ENCODE results near the gene ADCY3.

Gene ADCY3

DNA sequence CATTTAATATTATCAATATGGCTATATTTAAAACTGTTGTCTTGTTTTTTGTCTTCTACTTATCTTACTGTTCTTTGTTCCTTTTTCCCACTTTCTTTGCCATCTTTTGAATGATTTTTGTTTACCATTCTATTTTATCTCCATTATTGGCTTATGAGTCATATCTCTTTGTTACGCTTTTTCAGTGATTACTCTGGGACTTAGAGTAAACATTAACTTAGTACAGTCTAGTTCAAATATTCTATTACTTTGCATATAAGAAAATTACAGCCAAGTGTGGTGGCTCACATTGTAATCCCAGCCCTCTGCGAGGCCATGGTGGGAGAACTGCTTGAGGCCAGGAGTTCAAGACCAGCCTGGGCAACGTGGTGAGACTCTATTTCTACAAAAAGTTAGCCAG is 26.1 kb downstream of the ADCY3 start:
- H3K36me3 ChIP-seq (ENCODE audit: control insufficient read depth, insufficient read depth, low read length) = no peaks in the 10 kb centered on the region
- H3K4me3 ChIP-seq (ENCODE audit: insufficient read depth, low read depth, low read length, poor library complexity, severe bottlenecking) = no peak overlapping the region
- H3K9me3 ChIP-seq (ENCODE audit: control insufficient read depth, low read length) = peaks cover 6% of the 10 kb centered on the region
- no peak for DNase-seq
- H3K27me3 ChIP-seq (replicated peaks; ENCODE audit: control insufficient read depth, insufficient read depth, low read length, poor library complexity, severe bottlenecking) = no peaks in the 10 kb centered on the region
- no peaks in the 10 kb centered on the region for H3K4me1 ChIP-seq (ENCODE audit: control insufficient read depth, insufficient read depth, low read length, poor library complexity, severe bottlenecking)
- H3K27ac ChIP-seq (ENCODE audit: insufficient read depth, low read length, poor library complexity, severe bottlenecking) = no peak overlapping the region

DNA sequence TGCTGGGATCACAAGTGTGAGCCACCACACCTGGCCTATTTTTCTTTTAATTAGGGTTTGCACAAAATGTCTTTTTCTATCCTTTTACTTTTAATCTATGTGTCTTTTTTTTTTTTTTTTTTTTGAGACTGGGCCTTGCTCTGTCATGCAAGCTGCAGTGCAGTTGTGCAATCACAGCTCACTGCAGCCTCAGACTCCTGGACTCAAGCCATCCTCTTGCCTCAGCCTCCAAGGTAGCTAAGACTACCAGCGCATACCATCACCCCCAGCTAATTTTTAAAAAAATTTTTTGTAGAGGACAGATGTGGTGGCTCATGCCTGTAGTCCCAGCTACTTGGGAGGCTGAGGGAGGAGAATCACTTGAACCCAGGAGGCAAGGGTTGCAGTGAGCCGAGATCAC is 27.1 kb downstream of the ADCY3 start:
- Histone ChIP-seq H3K4me1 (ENCODE audit: control insufficient read depth, insufficient read depth, low read length, poor library complexity, severe bottlenecking) (no peaks in the 10 kb centered on the region), H3K27ac (ENCODE audit: insufficient read depth, low read length, poor library complexity, severe bottlenecking) (no peak overlapping the region), H3K27me3 (replicated peaks; ENCODE audit: control insufficient read depth, insufficient read depth, low read length, poor library complexity, severe bottlenecking) (no peaks in the 10 kb centered on the region), H3K4me3 (ENCODE audit: insufficient read depth, low read depth, low read length, poor library complexity, severe bottlenecking) (no peak overlapping the region), H3K9me3 (ENCODE audit: control insufficient read depth, low read length) (peaks cover 6% of the 10 kb centered on the region), H3K36me3 (ENCODE audit: control insufficient read depth, insufficient read depth, low read length) (no peaks in the 10 kb centered on the region)
- no peak for DNase-seq

DNA sequence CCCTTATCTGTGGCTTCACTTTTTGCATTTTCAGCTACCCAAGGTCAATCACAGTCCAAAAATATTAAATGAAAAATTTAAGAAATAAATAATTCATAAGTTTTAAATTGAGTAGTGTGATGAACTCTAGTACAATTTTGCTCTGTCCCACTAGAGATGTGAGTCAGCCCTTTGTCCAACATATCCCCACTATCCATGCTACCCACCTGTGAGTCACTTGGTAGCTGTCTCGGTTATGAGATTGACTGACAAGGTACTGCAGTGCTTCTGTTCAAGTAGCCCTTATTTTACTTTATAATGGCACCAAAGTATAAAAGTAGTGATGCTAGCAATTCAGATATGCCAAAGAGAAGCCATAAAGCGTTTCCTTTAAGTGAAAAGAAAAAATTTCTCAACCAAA is 28.8 kb downstream of the ADCY3 start:
- Histone ChIP-seq H3K9me3 (ENCODE audit: control insufficient read depth, low read length) (peaks cover 6% of the 10 kb centered on the region), H3K36me3 (ENCODE audit: control insufficient read depth, insufficient read depth, low read length) (no peaks in the 10 kb centered on the region), H3K4me3 (ENCODE audit: insufficient read depth, low read depth, low read length, poor library complexity, severe bottlenecking) (no peak overlapping the region), H3K4me1 (ENCODE audit: control insufficient read depth, insufficient read depth, low read length, poor library complexity, severe bottlenecking) (no peaks in the 10 kb centered on the region), H3K27me3 (replicated peaks; ENCODE audit: control insufficient read depth, insufficient read depth, low read length, poor library complexity, severe bottlenecking) (no peaks in the 10 kb centered on the region), H3K27ac (ENCODE audit: insufficient read depth, low read length, poor library complexity, severe bottlenecking) (no peak overlapping the region)
- no peak for DNase-seq

DNA sequence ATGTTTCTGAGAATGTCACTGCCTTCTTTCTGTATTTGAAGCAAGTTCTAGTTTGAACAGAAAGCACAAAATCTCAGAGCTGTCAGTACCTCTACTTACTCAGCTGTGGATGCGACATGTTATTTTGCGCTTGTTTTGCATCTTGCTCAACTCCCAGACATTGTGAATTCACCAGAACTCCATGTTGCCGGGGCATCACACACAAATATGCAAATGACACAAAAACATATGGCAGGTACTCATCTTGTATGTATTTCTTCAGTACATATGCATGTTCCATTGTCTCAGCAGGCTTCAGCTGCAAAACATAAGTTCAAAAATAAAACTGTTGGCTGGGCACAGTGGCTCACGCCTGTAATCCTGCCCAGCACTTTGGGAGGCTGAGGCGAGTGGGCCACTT is 30.8 kb downstream of the ADCY3 start:
- no peaks in the 10 kb centered on the region for H3K4me1 ChIP-seq (ENCODE audit: control insufficient read depth, insufficient read depth, low read length, poor library complexity, severe bottlenecking)
- H3K27me3 ChIP-seq (replicated peaks; ENCODE audit: control insufficient read depth, insufficient read depth, low read length, poor library complexity, severe bottlenecking) = no peaks in the 10 kb centered on the region
- no peaks in the 10 kb centered on the region for H3K36me3 ChIP-seq (ENCODE audit: control insufficient read depth, insufficient read depth, low read length)
- DNase-seq = no peak
- no peak overlapping the region for H3K4me3 ChIP-seq (ENCODE audit: insufficient read depth, low read depth, low read length, poor library complexity, severe bottlenecking)
- H3K9me3 ChIP-seq (ENCODE audit: control insufficient read depth, low read length) = no peaks in the 10 kb centered on the region
- no peak overlapping the region for H3K27ac ChIP-seq (ENCODE audit: insufficient read depth, low read length, poor library complexity, severe bottlenecking)

DNA sequence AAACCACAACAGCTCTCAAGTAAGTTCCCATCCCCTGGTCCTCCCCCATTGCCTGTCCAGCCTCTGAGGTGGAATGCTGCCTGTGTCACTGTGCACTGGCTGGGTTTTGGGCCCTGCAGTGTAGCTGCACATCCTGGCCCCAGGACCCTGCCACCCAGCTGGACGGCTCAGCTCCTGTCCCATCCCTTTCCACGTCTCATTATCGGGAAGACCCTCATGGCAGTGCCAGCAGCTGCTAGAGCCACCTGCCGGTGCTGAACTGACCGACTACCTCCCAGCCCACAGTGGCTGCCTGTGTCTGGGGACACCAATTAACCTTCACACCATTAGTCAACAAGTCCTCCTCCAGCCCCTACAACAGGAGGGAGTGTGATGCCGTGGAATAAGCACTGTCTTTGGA is 31.9 kb downstream of the ADCY3 start:
- Histone ChIP-seq H3K36me3 (ENCODE audit: control insufficient read depth, insufficient read depth, low read length) (no peaks in the 10 kb centered on the region), H3K4me1 (ENCODE audit: control insufficient read depth, insufficient read depth, low read length, poor library complexity, severe bottlenecking) (no peaks in the 10 kb centered on the region), H3K27me3 (replicated peaks; ENCODE audit: control insufficient read depth, insufficient read depth, low read length, poor library complexity, severe bottlenecking) (no peaks in the 10 kb centered on the region), H3K27ac (ENCODE audit: insufficient read depth, low read length, poor library complexity, severe bottlenecking) (no peak overlapping the region), H3K4me3 (ENCODE audit: insufficient read depth, low read depth, low read length, poor library complexity, severe bottlenecking) (no peak overlapping the region), H3K9me3 (ENCODE audit: control insufficient read depth, low read length) (no peaks in the 10 kb centered on the region)
- DNase-seq = no peak

DNA sequence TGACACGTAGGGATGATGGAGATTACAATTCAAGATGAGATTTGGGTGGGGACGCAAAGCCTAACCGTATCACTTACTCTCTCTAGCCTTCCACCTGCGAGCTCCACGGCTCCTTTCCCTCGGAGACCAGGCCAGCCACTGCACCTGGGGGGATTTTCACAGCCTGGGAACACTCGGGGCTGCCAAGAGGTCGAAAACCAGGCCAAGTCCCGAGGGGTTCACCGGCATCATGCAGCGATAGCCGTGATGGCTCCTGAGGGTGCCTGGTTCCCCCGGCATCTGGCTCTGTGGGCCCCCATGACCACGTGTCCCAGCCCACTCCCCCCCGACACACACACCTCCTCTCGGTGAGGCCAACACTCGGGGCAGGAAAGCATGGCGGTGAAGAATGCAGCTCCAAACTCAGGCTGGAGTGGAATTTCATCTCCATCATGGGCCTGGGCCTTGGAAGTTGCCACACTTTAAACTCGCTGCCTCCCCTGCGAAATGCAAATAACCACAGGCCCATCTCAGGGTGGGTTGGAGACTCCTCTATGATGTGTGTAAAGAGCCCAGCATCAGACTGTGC is 32.6 kb downstream of the ADCY3 start:
- H3K4me3 ChIP-seq (ENCODE audit: insufficient read depth, low read depth, low read length, poor library complexity, severe bottlenecking) = no peak overlapping the region
- no peak for DNase-seq
- H3K36me3 ChIP-seq (ENCODE audit: control insufficient read depth, insufficient read depth, low read length) = no peaks in the 10 kb centered on the region
- H3K27ac ChIP-seq (ENCODE audit: insufficient read depth, low read length, poor library complexity, severe bottlenecking) = no peak overlapping the region
- H3K4me1 ChIP-seq (ENCODE audit: control insufficient read depth, insufficient read depth, low read length, poor library complexity, severe bottlenecking) = no peaks in the 10 kb centered on the region
- H3K9me3 ChIP-seq (ENCODE audit: control insufficient read depth, low read length) = no peaks in the 10 kb centered on the region
- H3K27me3 ChIP-seq (replicated peaks; ENCODE audit: control insufficient read depth, insufficient read depth, low read length, poor library complexity, severe bottlenecking) = no peaks in the 10 kb centered on the region

DNA sequence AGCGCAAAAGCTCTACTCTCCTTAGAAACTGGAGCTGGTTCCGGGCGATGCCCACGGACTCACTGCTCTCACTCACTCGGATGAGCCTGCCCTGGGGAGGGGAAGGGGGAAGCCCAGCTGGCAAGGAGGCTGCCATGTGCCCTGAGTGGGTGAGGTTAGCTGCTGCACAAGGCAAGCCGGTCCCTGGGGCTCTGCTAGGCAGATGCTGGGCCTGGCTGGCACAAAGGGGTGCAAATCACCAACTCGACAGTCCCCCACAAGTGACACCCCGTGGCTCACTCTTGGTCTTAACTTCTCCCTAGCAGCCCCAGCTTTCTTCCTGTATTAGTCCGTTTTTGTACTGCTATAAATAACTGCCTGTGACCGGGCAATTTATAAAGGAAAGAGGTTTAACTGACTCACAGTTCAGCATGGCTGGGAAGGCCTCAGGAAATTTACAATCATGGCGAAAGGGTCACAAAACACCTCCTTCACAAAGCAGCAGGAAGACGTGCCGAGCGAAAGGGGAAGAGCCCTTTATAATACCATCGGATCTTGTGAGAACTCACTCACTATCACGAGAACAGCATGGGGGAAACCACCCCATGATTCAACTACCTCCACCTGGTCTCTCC is 33.2 kb downstream of the ADCY3 start:
- no peaks in the 10 kb centered on the region for H3K27me3 ChIP-seq (replicated peaks; ENCODE audit: control insufficient read depth, insufficient read depth, low read length, poor library complexity, severe bottlenecking)
- no peaks in the 10 kb centered on the region for H3K9me3 ChIP-seq (ENCODE audit: control insufficient read depth, low read length)
- no peak for DNase-seq
- H3K36me3 ChIP-seq (ENCODE audit: control insufficient read depth, insufficient read depth, low read length) = no peaks in the 10 kb centered on the region
- H3K27ac ChIP-seq (ENCODE audit: insufficient read depth, low read length, poor library complexity, severe bottlenecking) = no peak overlapping the region
- no peak overlapping the region for H3K4me3 ChIP-seq (ENCODE audit: insufficient read depth, low read depth, low read length, poor library complexity, severe bottlenecking)
- no peaks in the 10 kb centered on the region for H3K4me1 ChIP-seq (ENCODE audit: control insufficient read depth, insufficient read depth, low read length, poor library complexity, severe bottlenecking)

DNA sequence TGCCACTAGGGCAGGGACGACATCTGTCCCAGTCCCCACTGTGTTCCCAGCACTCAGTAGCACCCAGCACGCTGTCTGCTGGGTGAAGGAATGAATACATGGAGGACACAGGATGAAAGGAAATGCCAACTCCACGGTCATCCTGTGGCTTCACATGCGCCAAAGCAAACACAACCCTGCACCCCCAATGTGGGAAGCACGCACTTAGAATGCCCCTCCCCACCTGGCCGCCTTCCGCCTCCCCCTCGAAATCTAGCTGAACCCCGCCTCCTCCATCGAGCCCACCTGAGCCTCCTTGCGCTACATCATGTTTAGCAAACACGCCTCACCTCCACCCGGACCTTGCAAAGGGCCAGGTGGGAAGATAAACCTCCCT is 33.9 kb downstream of the ADCY3 start:
- Histone ChIP-seq H3K36me3 (ENCODE audit: control insufficient read depth, insufficient read depth, low read length) (no peaks in the 10 kb centered on the region), H3K27ac (ENCODE audit: insufficient read depth, low read length, poor library complexity, severe bottlenecking) (no peak overlapping the region), H3K4me3 (ENCODE audit: insufficient read depth, low read depth, low read length, poor library complexity, severe bottlenecking) (no peak overlapping the region), H3K4me1 (ENCODE audit: control insufficient read depth, insufficient read depth, low read length, poor library complexity, severe bottlenecking) (no peaks in the 10 kb centered on the region), H3K27me3 (replicated peaks; ENCODE audit: control insufficient read depth, insufficient read depth, low read length, poor library complexity, severe bottlenecking) (no peaks in the 10 kb centered on the region), H3K9me3 (ENCODE audit: control insufficient read depth, low read length) (no peaks in the 10 kb centered on the region)
- DNase-seq = no peak

DNA sequence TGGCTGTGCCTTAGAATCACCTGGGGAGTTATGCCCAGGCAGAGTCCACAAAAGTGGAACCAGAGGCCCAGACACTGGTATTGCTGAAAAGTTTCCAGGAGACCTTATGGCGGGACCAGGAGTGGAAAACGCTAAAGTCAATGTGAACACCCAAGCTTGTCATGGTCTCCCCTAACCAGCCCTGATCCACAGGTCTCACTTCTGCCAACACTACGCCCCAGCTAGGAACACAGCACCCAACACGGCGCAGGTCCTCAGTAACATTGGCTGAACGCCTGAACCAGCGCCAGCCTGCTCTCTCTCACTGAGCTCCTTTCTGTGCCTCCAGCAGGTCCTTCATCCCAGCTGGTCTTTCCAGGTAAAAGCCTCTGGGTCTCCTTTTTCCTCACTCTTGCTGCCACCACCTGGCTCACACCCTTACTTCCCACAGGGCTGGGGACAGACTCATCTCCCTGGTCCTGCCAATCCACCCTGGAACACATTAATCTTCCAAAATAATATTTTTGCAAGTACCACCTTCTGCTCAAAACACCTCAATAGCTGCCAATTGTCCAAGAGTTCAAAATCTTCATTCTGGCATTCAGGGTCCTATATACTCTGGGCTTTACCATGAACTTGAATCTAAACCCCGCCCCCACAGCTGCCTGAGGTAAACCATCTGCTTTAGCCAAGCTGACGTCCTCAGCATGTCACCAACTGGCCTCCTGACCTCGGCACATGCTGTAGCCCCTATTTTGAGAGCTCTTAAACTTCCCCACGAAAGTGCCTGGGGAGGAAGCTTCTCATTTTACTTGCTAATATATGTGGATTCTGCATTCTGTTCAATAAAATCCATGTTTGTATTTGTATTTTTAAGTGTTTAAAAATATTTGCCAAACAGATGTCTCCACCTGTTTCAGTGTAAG is 34.6 kb downstream of the ADCY3 start:
- no peak overlapping the region for H3K4me3 ChIP-seq (ENCODE audit: insufficient read depth, low read depth, low read length, poor library complexity, severe bottlenecking)
- no peaks in the 10 kb centered on the region for H3K4me1 ChIP-seq (ENCODE audit: control insufficient read depth, insufficient read depth, low read length, poor library complexity, severe bottlenecking)
- no peak for DNase-seq
- no peaks in the 10 kb centered on the region for H3K9me3 ChIP-seq (ENCODE audit: control insufficient read depth, low read length)
- no peak overlapping the region for H3K27ac ChIP-seq (ENCODE audit: insufficient read depth, low read length, poor library complexity, severe bottlenecking)
- no peaks in the 10 kb centered on the region for H3K36me3 ChIP-seq (ENCODE audit: control insufficient read depth, insufficient read depth, low read length)
- no peaks in the 10 kb centered on the region for H3K27me3 ChIP-seq (replicated peaks; ENCODE audit: control insufficient read depth, insufficient read depth, low read length, poor library complexity, severe bottlenecking)

DNA sequence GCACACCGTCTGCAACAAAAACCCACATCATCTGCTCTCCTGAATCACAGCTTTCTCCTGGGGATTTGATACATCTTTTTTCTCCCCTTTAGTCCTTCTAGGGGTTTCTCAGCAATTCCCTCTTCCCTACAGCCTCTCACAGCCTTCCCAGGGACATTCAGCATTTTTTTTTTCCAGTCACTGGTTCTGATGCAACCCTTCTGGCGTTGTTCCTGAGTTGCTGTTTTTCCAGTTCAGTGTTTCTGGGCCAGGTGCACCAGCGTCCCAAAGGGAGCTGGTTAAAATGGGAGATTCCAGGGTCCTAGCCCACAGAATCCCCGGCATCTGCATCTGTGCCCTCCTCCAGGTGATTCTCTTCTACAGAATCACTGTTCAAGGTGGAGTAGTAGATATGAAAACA is 36.1 kb downstream of the ADCY3 start:
- no peaks in the 10 kb centered on the region for H3K4me1 ChIP-seq (ENCODE audit: control insufficient read depth, insufficient read depth, low read length, poor library complexity, severe bottlenecking)
- no peak overlapping the region for H3K4me3 ChIP-seq (ENCODE audit: insufficient read depth, low read depth, low read length, poor library complexity, severe bottlenecking)
- no peak overlapping the region for H3K27ac ChIP-seq (ENCODE audit: insufficient read depth, low read length, poor library complexity, severe bottlenecking)
- H3K9me3 ChIP-seq (ENCODE audit: control insufficient read depth, low read length) = no peaks in the 10 kb centered on the region
- no peak for DNase-seq
- no peaks in the 10 kb centered on the region for H3K36me3 ChIP-seq (ENCODE audit: control insufficient read depth, insufficient read depth, low read length)
- H3K27me3 ChIP-seq (replicated peaks; ENCODE audit: control insufficient read depth, insufficient read depth, low read length, poor library complexity, severe bottlenecking) = no peaks in the 10 kb centered on the region

Data from effector memory CD4-positive, alpha-beta T cell (primary cell).